Activated naive CD8-positive, alpha-beta T cell treated with anti-CD3 and anti-CD28 coated beads, Interleukin-2, amount 10 ng/mL, durations not matched to agents 7 days and 5 days (primary cell): ENCODE data around the gene POU2AF1. TPM values are rescaled to one million over a fixed set of nuclear protein-coding genes. Genes with fewer than 3 reads are reported as not detected.
"Not testable (repeated sequence)": the region's sequence is repeated elsewhere in the genome, so short reads cannot be mapped to it uniquely, and the experiment has no call there.

Experiments
- ATAC-seq: fragments of 150-1000 bp; cut with Tn5 transposase; one replicate; pipeline ENCODE4 v1.10.0; 2021; ENCODE audit warnings: low read depth, moderate library complexity
- POLR2A ChIA-PET: fragments of 350-600 bp; sonication (Branson Sonifier 250); formaldehyde crosslinking; loops from one replicate; lab custom pipeline; 2021; ENCODE audit warnings: antibody characterized with exemption; lab: Charles Lee
- DNase-seq: peaks from one replicate; pipeline ENCODE4 v3.0.0; 2021
- H3K27ac Mint-ChIP-seq: one replicate; pipeline ENCODE4 v1.8.0; 2022; ENCODE audit warnings: mild to moderate bottlenecking, mixed read lengths
- H3K27me3 Mint-ChIP-seq: one replicate; pipeline ENCODE4 v1.8.0; 2022; ENCODE audit warnings: mild to moderate bottlenecking, moderate library complexity, mixed read lengths
- H3K36me3 Mint-ChIP-seq: one replicate; pipeline ENCODE4 v1.8.0; 2021; ENCODE audit warnings: mild to moderate bottlenecking, mixed read lengths
- H3K4me1 Mint-ChIP-seq: one replicate; pipeline ENCODE4 v1.8.0; 2021; ENCODE audit warnings: mixed read lengths
- H3K4me3 Mint-ChIP-seq: one replicate; pipeline ENCODE4 v1.8.0; 2022; ENCODE audit warnings: mild to moderate bottlenecking, moderate library complexity, mixed read lengths
- H3K9me3 Mint-ChIP-seq: one replicate; pipeline ENCODE4 v1.8.0; 2021; ENCODE audit warnings: mixed read lengths
- total RNA-seq, 2 experiments: library from RNA; stranded (reverse); gene quantifications; one replicate each; pipeline ENCODE4 v1.2.3, GENCODE V29; 2021

The POU2AF1 gene
- total RNA-seq, 2 experiments from 2014 or later: 1.9 to 2.1 TPM

DNA sequence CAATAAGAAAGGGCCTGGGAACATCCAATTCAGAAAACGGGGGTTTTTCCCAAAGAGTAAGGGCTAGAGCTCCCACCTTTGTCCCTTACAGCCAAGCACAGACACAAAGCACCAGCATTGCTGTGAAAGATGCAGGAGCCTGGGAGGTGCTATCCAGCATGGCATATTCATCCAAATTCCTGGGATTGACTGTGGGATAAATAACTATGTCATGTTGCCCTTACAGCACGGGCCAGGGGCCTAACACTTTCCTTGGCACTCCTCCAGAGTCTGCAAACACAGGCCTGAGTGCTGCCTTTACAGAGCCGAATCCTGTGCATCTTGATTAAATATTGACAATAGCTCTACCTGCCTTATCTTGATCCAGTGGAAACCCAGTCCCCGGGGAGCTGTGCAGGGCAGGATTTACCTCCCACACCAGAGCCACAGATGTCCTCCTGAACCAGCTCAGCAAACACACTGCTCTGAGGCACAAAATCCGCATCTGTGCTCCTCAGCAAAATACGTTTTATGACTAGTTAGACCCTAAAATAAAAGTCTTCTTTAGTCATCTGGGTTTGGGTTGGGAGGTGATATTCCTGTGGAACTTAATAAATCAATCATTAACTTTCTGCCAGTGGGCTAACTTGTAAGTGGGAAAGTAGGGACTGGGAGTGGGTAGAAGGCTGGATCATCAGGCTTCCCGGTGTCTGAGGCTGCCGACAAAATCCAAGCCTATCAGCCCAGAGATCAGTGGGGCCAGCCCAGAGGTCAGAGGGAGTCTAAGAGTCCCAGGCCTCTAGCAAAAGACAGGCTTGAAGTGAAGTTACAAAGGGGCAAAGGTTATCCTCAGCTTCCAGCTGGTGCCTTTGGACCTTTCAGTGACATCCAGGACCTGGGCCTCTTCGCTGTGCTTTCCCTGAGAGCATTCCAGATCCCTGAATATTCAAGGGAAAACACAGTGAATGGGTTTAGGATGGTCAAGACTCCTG, 44.3 kb downstream of the POU2AF1 start:
- H3K27me3 Mint-ChIP-seq: peaks cover 13% of the 10 kb centered on the region
- H3K9me3 Mint-ChIP-seq: peaks cover 3% of the 10 kb centered on the region
- POLR2A ChIA-PET: no interaction called here
- H3K4me3 Mint-ChIP-seq: no peak overlapping the region
- no peaks in the 10 kb centered on the region for H3K4me1 Mint-ChIP-seq
- ATAC-seq (no peak), DNase-seq (no peak)
- H3K27ac Mint-ChIP-seq: no peak overlapping the region
- peaks cover 4% of the 10 kb centered on the region for H3K36me3 Mint-ChIP-seq

DNA sequence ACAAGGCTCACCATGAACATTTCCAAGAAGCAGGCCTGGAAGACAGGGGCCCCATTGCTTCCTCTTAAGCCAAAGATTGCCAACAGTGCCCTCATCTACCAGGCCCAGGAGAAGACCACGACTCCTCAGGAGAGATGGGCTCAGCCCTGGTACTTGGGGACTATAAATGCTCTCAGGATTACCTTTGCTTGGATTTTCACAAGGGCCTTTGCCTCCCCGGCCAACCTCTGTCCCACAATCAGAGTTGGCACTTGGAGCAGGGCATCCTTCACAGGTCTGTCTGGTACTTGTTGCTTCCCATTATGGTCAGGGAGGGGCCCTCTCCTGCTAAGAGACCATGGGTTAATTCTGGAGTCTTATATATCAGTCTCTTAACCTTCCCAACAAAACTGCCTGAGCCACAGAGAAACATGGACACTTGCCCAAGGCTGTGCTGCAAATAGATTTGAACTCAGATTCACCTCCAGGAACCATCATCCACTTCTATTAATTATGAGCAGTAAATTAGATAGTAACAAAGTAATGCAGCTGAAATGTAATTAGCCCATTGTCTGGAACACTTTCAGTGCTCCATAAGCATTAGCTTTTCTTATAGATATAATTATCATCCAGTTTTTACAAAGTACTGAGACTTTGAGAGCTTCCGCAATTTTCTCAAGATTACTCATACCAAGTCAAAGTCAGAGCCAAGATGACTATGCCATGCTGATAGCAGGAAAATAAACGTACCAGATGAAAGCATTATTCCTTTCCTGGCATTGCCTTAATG, 47.2 kb downstream of the POU2AF1 start:
- POLR2A ChIA-PET: no interaction called here
- Mint-ChIP-seq H3K27me3 (peaks cover 9% of the 10 kb centered on the region), H3K27ac (no peak overlapping the region), H3K36me3 (no peaks in the 10 kb centered on the region), H3K4me3 (no peak overlapping the region), H3K4me1 (no peaks in the 10 kb centered on the region), H3K9me3 (no peaks in the 10 kb centered on the region)
- ATAC-seq (no peak), DNase-seq (no peak)

DNA sequence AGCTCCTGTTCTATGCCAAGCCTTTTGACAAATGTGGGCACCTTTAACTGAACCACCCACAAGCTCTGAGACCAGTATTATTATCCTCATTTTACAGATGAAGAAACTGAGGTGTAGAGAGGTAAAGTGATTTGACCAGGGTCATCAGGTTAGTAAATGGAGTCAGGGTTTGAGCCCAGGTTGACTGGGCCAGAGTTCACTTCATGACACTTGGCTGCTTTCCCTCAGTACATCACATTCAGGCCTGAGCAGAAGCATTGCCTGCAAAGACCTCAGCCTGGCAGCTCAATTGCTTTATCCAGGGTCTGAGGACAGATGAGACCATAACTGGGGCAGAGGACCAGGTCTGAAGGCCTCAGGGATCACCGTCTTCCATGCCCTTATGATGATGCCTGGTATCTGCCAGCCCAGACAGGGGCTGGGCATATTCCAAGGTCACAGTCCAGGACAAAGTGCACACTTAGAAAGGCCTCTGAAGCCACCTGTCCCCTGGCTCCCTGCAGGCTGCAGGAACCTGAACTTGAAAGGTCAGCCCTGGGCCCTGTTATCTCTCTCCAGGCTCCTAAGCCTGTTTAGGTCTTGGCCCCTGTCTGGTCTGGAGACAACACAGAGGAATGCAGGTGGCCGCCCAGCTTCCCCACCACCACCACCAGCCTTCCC, 48.7 kb downstream of the POU2AF1 start:
- Mint-ChIP-seq H3K36me3 (no peaks in the 10 kb centered on the region), H3K4me3 (no peak overlapping the region), H3K4me1 (no peaks in the 10 kb centered on the region), H3K27me3 (peaks cover 14% of the 10 kb centered on the region), H3K9me3 (no peaks in the 10 kb centered on the region), H3K27ac (no peak overlapping the region)
- POLR2A ChIA-PET: no interaction called here
- ATAC-seq (no peak), DNase-seq (no peak)

DNA sequence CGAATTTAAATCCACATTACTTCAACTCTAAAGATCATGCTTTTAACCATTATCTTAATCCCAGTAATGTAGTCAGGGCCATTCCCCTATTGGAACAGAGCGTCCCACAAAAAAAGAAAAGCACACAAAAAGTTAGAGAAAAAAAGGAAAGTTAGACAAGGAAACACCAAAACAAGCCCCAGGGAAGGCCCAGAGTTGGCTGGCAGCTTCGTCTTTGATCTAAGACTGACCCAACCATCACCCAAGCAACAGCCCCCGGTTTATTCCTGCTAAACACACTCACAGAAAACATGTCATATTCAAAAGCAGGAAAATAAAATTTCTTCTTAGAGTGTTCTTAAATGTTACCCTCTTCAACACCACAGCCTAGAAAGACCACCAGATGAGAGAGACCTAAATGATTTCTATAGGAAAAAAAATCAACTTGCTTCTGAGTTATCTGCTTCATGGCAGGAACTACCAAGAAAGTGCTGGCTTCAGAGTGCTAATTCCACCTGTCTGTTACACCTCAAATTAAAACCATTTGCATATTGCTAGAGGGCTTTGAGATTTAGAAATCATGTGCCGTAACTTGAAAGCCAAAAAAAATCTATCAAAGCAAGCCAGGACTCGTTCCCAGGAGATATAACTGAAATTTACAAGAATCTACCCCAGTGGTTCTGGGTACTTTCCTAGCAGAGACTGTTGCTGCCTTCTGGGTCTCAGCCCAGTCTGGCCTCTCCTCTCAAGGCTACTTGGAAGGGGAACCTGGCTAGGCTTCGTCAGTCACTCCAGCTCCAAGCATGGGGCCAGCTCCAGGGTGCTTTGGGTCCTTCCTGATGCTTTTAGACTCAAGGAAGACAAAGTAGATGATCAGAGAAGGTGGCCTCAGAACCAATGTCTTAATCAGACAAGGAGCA, 49.5 kb downstream of the POU2AF1 start:
- no peak for DNase-seq
- H3K4me3 Mint-ChIP-seq: no peak overlapping the region
- no peaks in the 10 kb centered on the region for H3K9me3 Mint-ChIP-seq
- H3K27me3 Mint-ChIP-seq: peaks cover 16% of the 10 kb centered on the region
- ATAC-seq: no peak
- no peaks in the 10 kb centered on the region for H3K4me1 Mint-ChIP-seq
- POLR2A ChIA-PET: no interaction called here
- H3K36me3 Mint-ChIP-seq: no peaks in the 10 kb centered on the region
- no peak overlapping the region for H3K27ac Mint-ChIP-seq

DNA sequence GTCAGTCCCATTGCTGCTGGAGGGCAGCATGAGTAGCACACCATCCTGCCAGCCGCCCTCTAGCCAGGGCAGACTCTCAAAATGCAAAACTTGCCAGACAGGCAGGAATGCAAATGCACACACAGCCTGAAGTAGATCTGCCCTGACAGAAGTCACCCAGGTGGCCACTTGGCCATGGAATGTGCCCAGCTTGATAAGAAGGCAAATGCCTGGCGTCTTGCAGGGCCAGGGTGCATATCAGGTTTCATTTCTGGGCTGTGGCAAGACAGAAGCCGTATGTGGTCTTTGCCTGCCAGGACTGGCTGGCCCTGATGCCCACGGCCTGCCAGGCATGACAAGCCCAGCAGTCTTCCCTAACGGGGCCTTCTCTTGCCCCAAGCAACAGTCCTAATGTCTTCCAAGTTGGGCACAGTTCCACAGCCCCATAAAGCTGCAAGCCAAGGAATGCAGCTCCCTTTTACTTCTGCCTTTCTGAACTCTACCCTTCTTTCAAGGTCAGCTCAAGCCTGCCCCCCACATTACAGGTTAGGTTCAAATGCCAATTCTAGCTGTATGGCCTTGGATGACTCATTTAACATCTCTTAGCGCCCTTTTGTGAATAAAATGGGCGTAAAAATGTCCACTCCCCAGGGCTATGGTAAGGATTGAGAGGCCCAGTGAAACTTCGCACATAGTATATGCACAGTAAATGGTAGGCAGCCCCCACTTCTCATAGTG, 51.0 kb downstream of the POU2AF1 start:
- Mint-ChIP-seq H3K4me3 (no peak overlapping the region), H3K4me1 (no peaks in the 10 kb centered on the region), H3K27me3 (peaks cover 14% of the 10 kb centered on the region), H3K9me3 (no peaks in the 10 kb centered on the region), H3K27ac (no peak overlapping the region), H3K36me3 (no peaks in the 10 kb centered on the region)
- no peak for ATAC-seq
- POLR2A ChIA-PET: no interaction called here
- no peak for DNase-seq

DNA sequence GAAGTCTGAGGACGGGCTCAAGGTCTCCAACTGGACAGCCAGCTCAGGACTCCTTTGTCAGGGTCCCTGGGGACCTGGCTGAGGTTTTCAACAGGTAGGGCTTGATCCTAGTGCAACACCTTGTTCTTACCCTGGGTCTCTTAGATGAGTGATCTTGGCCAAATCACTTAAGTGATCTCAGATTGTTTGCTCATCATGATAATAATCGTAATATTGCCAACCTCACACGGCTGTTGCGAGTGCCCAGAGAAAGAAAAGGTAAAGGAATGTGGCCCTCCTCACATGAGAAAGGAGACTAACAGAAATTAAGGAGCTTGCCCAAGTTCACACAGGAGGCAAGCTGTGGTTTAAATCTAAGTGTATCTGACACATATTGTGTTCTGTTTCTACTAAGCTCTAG, 52.3 kb downstream of the POU2AF1 start:
- DNase-seq (no peak), ATAC-seq (no peak)
- Mint-ChIP-seq H3K9me3 (no peaks in the 10 kb centered on the region), H3K36me3 (no peaks in the 10 kb centered on the region), H3K4me3 (no peak overlapping the region), H3K27ac (no peak overlapping the region), H3K4me1 (no peaks in the 10 kb centered on the region), H3K27me3 (peaks cover 10% of the 10 kb centered on the region)
- POLR2A ChIA-PET: no interaction called here

DNA sequence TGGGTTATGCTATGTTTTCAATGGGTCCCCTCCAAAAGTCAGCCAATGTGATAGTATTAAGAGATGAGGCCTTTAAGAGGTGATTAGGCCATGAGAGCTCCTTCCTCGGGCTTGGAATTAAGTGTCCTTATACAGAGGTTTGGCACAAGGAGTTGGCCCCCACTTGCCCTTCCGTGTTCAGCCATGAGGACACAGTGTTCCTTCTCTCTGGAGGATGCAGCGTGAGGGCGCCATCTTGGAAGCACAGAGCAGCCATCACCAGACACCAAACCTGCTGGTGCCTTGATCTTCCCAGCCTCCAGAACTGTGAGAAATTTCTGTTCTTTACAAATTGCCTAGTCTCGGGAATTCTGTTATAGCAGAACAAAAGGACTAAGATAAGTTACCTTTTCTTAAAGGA, 53.8 kb downstream of the POU2AF1 start:
- POLR2A ChIA-PET: no interaction called here
- DNase-seq (no peak), ATAC-seq (no peak)
- Mint-ChIP-seq H3K27ac (no peak overlapping the region), H3K36me3 (no peaks in the 10 kb centered on the region), H3K27me3 (peaks cover 10% of the 10 kb centered on the region), H3K9me3 (no peaks in the 10 kb centered on the region), H3K4me1 (no peaks in the 10 kb centered on the region), H3K4me3 (no peak overlapping the region)

DNA sequence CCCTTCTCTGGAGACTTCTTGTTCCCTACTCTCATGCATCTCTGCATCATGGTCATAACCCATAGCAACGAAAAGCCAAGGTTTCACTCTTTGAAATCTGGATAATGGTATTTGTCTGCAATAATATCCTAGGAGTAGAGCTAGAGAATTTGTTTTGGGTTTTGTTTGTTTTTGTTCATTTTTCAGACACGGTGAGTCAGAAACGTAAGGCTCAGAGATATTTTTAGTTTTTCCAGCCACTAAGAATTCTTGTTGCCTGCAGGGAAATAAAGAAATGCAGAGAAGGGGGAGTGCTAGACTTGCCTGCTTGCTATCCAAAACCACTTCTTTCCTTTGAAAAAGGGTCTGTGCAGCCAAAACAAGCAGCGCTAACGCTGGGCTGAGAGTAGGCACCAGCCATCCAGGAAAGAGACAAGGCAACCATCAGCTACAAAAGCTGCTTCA, 54.8 kb downstream of the POU2AF1 start:
- POLR2A ChIA-PET: no interaction called here
- DNase-seq (no peak), ATAC-seq (no peak)
- H3K27ac Mint-ChIP-seq: no peak overlapping the region
- no peaks in the 10 kb centered on the region for H3K36me3 Mint-ChIP-seq
- H3K4me3 Mint-ChIP-seq: no peak overlapping the region
- peaks cover 13% of the 10 kb centered on the region for H3K27me3 Mint-ChIP-seq
- H3K4me1 Mint-ChIP-seq: no peaks in the 10 kb centered on the region
- H3K9me3 Mint-ChIP-seq: no peaks in the 10 kb centered on the region

DNA sequence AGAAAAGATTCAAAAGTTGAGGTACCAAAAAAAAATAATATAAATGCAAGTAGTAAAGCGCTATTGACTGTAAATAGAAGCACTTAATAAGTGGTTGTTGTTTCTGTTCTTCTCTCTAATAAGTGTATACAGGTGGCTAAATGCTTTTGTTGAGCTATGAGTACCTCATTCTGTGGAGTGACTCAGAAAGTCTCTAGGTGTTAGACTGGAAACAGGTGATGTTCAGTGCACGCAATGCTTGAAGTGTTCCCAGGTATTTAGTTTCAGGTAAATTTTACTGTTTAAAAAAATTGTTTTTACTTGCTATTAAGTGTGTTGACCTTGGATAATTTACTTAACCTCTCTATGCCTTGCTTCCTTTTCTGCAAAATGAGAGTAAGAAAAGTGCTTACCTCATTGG, 56.5 kb downstream of the POU2AF1 start:
- H3K27ac Mint-ChIP-seq: no peak overlapping the region
- no peak overlapping the region for H3K4me3 Mint-ChIP-seq
- H3K4me1 Mint-ChIP-seq: no peaks in the 10 kb centered on the region
- peaks cover 17% of the 10 kb centered on the region for H3K27me3 Mint-ChIP-seq
- no peak for DNase-seq
- H3K9me3 Mint-ChIP-seq: no peaks in the 10 kb centered on the region
- ATAC-seq: no peak
- no peaks in the 10 kb centered on the region for H3K36me3 Mint-ChIP-seq
- POLR2A ChIA-PET: no interaction called here

DNA sequence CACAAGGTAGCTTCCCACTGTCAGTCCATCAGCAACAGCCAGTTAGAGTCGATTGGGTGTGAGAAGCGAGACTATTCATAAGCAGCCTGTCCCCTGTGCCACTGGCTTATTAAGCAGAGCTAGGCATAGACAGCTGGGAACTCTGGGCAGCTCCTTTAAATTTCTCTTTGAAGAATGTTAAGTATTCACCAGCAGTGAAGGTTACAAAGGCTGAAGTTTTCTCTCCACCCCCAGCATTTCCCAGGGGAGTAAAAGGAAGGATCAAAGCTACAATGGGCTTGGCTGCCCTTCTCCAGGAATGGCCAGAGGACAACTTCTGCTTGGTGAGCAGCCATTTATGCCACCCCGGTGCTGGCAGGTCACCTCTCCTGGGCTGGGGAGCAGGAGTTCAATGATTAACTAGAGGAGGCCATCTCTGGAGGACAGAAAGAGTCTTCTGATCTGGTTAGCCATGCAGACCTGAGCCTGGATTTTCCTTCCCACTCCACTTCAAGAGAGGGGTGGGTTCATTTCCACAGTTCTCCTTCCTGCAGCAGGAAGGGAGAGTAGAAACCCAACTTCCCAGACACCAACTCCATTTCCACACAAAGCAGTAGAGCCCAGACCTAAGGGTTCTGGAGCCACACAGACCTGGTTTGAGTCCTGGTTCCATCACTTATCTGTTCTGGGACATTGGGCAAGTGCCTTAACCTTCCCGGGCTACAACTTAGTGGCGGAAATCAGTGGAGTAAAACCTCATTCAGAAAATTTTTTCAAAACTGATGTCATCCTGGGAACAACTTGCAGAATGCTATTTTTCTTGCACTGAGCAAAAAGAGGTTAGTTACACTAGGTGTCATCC, 58.1 kb downstream of the POU2AF1 start:
- no peaks in the 10 kb centered on the region for H3K9me3 Mint-ChIP-seq
- H3K4me3 Mint-ChIP-seq: no peak overlapping the region
- H3K27me3 Mint-ChIP-seq: peaks cover 19% of the 10 kb centered on the region
- POLR2A ChIA-PET: no interaction called here
- H3K36me3 Mint-ChIP-seq: no peaks in the 10 kb centered on the region
- no peak overlapping the region for H3K27ac Mint-ChIP-seq
- ATAC-seq (no peak), DNase-seq (no peak)
- no peaks in the 10 kb centered on the region for H3K4me1 Mint-ChIP-seq

DNA sequence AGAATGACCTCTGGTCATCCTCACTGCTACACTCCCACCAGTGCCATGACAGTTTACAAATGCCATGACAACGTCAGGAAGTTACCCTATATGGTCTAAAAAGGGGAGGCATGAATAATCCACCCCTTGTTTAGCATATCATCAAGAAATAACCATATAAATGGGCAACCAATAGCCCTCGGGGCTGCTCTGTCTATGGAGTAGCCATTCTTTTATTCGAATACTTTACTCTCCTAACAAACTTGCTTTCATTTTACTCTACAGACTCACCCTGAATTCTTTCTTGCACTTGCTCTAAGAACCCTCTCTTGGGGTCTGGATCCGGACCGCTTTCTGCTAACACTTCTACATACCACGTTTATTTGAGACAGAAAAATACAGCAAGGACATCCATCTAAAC, 58.9 kb downstream of the POU2AF1 start:
- DNase-seq, ATAC-seq, H3K4me3 Mint-ChIP-seq, H3K9me3 Mint-ChIP-seq, H3K36me3 Mint-ChIP-seq, POLR2A ChIA-PET, H3K27ac Mint-ChIP-seq, H3K4me1 Mint-ChIP-seq: not testable (repeated sequence)
- peaks cover 19% of the 10 kb centered on the region for H3K27me3 Mint-ChIP-seq

DNA sequence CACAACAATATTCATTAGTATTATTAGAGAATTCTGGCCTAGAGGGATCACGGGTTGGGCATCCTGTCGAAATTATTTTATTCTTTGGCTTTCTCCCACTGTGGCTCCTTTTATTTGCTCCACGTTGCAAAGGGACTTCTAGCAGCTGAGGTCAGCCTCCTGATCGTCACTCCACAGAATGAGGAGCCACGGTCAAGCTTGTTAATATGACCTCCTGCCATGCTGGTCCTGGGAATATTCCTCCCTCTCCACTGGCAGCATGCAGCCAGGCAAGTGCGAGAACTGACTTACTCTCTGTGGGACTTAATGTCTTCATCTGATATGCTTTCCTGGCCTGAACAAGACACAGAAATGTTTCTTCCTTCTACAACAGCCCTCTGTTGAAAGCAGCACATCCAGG, 59.8 kb downstream of the POU2AF1 start:
- Mint-ChIP-seq H3K4me3 (no peak overlapping the region), H3K4me1 (no peaks in the 10 kb centered on the region), H3K9me3 (no peaks in the 10 kb centered on the region), H3K36me3 (no peaks in the 10 kb centered on the region), H3K27me3 (peaks cover 28% of the 10 kb centered on the region), H3K27ac (no peak overlapping the region)
- DNase-seq (no peak), ATAC-seq (no peak)
- POLR2A ChIA-PET: no interaction called here
